Activated CD8-positive, alpha-beta memory T cell treated with anti-CD3 and anti-CD28 coated beads for 4 hours (primary cell): ENCODE measurements around the gene NQO2.
"Not testable (repeated sequence)": the region's sequence is repeated elsewhere in the genome, so short reads cannot be mapped to it uniquely, and the experiment has no call there.

Source experiments
- DNase-seq, 2 donors: peaks; one replicate each; pipeline ENCODE4 v3.0.0-alpha.2; 2020; ENCODE audit warnings: low read depth in 2 of 2

The NQO2 gene

DNA sequence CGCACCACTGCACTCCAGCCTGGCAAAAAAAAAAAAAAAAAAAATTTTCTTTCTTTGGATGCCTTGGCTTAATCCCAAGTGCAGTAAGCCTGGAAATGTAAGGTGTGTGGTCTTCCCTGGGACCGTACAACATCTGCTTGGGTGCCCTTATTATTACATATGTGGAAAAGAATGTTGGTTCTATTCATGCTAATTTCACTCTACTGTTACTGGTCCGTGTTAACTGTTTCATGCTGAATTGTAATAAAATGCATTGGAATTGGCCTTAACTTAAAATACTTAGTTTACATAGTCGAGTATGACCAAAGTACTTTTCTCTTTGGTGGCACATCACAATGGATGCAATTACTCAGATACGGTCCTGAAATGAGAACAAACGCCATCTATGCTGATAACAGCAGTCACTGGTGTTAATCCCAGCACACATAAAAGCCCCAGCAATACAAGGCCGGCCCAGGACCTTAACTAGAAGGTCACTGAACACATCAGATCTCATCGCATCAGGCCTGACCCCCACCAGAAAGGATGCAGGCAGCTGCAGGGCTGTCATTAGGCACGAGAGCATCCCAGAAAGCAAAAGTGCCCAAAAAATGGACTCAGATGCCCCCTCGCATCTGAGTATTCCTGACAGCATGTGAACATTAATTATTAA, 29.5 kb upstream of the NQO2 start:
- DNase-seq, result no peak

DNA sequence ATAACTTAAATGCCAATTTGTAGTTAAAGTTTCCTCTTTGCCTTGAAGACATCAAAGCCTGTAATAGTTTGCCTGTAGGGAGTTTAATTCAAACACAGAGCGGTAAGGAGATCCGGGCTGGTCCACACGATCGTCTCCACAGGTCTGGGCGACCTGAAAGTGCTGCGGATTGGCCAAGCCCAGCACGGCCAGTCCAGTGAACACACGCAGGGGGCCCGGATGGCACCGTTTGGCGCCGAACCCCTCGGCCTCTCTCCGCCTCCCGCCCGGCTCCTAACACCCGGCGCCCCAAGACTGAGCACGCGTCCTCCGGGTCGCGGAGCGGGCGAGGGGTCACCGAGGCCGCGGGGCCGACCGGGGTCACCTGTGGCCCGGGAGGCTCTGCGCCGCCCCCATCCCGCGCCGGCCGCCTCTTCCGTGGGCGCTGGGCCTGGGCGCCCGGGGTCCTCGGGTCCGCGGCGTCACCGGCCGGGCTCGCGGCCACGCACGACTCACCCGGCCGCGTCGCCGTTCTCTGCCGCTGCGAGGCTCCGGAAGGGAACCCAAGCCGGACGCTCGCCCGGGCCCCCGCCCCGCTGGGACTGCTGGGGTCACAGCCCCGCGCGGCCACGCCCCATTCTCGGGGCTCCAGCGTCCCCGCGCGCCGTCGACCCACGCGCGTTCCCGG, 28.8 kb upstream of the NQO2 start:
- no peak for DNase-seq

DNA sequence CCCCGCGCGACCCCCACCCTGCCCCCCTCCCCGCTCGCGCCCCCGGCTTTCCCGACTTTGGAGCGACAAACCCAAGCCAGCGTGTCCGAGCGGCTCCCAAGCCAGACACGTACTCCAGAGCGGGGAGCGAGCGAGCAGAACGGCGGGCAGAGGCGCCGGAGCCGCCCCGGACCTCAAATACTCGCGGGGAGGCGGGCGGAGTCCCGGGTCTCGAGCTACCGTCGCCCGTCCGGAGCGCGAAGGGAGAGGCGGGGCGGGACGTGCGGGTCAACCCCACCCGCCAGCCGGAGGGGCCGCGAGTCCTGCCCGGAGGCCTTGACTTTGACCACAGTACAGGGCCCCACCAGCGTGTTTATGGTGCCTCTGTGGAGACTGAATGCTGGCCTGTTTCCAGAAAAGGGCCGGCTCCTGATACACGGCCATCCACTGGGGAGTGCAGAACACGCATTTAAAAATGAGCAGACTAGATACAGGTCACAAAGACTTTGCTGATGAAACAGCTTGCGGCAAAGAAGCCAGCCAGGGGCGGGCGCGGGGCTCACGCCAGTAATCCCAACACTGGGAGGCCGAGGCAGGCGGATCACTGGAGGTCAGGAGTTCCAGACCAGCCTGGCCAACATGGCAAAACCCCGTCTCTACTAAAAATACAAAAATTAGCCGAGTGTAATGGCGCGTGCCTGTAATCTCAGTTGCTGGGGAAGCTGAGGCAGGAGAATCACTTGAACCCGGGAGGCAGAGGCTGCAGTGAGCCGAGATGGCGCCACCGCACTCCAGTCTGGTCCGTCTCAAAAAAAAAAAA, 28.1 kb upstream of the NQO2 start, which contains the start of gene SERPINB6:
Gene SERPINB6 (minus strand): TSS at position 148 of the 799 bp plus-strand sequence. CDS start 12,235 bp downstream, outside the sequence.
- DNase-seq, result no peak

DNA sequence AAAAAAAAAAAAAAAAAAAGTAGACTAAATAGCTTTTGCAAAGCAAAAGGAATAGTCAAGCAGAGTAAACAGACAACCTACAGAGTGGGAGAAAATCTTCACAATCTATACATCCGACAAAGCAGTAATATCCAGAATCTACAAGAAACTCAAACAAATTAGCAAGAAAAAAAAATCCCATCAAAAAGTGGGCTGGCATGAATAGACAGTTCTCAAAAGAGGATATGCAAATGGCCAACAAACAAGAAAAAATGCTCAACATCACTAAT, 27.5 kb upstream of the NQO2 start:
- DNase-seq, result not testable (repeated sequence)

DNA sequence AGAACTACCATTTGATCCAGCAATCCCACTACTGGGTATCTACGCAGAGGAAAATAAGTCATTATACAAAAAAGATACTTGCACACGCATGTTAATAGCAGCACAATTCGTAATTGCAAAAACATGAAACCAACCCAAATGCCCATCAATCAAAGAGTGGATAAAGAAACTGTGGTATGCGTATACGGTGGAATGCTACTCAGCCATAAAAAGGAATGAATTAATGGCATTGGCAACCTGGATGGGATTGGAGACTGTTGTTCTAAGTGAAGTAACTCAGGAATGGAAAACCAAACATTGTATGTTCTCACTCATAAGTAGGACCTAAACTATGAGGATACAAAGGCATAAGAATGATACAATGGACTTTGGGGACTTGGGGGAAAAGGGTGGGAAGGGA, 27.0 kb upstream of the NQO2 start:
- DNase-seq, result not testable (repeated sequence)

DNA sequence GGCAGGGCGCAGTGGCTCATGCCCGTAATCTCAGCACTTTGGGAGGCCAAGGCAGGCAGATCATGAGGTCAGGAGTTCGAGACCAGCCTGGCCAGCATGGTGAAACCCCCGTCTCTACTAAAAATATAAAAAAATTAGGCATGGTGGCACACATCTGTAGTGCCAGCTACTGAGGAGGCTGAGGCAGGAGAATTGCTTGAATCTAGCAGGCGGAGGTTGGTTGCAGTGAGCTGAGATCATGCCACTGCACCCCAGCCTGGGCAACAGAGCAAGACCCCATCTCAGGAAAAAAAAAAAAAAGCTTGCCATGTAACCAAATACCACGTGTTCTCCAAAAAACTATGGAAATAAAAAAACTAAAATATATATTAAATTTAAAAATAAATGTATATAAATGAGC, 26.5 kb upstream of the NQO2 start:
- not testable (repeated sequence) for DNase-seq

DNA sequence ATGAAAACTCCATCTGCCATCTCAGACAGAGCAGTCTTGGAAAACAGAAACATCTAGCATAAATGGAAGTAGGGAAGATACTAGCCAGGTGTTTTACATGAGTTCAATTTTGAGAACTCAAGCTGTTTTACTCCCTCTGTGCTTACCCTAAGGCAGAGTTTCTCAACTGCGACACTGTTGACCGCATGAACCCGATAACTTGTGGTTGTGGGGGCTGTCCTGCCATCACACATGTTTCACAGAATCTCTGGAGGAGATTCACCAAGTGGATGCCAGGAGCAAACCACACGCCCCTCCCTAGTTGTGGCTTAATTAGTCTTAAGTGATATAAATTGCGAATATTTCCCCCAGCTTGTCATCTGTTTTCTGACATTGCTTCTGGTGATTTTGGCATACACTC, 26.0 kb upstream of the NQO2 start:
- no peak for DNase-seq

DNA sequence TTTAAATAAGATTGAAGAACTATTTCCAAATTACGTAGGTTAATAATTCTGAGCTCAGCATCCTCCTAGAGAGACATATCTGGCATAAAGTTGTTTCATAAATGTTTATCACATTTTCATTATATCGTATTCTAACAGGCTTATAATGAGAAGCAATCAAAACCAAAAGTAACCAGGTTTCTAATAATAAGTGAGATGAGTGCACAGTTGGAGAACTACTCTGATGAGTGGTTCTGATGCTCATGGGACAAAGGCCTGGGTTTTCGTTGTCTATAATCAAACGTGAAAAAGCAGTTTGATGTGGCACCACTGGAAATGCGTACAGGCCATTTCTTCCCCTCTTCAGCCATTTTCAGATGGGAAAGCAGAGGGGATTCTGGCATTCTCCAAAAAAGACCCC, 23.6 kb upstream of the NQO2 start:
- DNase-seq, result no peak

DNA sequence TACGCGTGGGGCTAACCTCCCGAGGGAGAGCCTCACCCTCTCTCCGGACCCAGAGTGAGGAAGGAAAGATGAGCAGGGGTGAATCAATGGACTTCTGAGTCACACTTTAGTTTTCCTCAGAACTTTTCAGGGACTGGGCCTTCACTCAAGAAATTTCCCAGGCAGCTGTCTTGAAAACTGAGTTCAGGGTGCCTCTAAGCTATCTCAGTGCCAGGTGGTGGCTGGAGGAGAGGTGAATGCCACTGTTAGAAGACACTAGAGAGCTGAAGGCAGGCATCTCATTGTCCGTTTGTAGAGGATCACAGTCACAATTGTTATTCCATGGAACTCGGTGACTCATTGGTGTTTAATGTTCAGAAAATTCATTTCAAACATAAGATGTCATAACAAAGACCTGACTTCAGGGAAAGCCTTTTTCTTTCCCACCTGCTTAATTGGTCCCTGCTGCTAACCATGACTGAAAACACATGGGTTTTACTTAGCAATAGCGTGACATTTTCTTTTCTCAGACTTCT, 23.1 kb upstream of the NQO2 start:
- no peak for DNase-seq

DNA sequence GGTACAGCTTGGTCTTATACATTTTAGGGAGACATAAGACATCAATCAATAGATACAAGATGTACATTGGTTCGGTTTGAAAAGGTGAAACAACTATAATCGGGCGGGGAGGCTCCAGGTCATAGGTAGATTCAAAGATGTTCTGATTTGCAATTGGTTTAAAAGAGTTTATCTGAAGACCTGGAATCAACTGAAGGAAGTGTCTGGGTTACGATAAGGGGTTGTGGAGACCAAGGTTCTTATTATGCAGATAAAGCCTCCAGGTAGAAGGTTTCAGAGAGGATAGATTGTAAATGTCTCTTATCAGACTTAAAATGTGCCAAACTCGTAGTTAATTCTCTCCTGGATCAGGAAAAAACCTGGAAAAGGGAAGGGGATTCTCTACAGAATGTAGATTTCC, 22.4 kb upstream of the NQO2 start:
- DNase-seq, result no peak

DNA sequence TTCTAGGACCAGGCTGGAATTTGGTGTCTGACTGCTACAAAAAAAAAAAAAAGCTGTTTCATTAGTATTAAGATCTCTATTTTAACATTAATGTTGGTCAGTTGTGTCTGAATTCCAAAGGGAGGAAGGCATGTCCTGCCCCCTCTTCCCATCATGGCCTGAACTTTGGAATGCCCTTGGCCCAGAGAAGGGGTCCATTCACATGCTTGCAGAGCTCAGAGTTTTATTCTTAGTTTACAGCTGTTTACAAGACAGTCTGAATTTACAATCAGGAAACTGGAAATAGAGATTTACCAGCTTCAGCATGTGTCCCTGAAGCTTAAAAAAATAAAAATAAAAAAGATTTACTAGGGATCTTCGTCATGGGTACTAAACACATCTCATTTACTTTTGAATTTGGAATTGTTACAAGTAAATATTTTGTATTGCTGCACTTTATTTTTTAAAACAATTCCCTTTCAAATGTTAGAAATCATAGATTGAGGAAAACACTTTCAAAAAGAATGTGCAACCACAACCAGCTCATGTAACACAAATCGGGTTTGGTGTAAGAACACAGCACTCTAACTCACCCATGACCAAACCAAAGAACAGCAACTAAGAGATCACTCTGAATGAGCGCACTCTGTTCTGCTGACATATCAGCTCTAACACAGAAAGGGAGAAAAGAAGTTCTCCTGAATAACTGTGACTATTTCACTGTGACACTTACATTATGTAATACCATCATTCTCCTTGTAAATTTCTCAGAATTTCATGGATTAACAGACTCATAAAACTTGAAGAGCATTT, 21.7 kb upstream of the NQO2 start:
- no peak for DNase-seq

DNA sequence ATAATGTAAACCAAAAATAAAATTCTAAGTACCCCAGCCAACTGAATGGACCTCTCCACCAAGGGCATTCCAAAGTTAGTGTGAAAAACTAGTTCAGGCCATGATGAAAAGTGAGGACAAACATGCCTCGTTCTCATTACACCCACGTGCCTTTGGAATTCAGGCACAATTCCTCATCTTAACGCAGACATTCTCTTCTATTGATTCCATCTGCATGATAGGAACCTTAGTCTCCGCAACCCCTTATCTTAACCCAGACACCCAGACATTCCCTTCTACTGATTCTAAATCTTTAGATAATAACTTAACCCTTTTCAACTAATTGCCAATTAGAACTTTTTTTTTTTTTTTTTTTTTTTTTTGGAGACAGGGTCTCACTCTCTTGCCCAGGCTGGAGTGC, 20.8 kb upstream of the NQO2 start:
- DNase-seq, result no peak

DNA sequence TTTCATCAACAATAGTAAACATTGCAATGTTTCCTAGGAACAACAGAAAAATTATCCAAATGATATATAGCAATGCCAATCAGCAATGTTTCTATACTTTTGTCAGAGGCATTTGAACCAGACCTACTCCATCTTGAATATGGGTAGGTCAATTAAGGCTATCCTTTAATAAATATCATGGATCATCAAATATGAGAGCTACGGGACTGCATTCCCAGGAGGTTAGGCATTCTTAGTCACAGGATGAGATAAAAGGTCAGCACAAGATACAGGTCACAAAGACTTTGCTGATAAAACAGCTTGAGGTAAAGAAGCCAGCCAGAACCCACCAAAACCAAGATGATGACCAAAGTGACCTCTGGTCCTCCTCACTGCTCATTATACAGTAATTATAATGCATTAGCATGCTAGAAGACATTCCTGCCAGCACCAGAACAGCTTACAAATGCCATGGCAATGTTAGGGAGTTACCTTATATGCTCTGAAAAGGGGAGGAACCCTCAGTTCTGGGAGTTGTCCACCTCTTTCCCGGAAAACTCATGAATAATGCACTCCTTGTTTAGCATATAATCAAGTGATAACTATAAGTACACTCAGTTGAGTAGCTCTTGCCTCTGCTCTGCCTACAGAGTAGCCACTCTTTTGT, 19.8 kb upstream of the NQO2 start:
- DNase-seq, result no peak

DNA sequence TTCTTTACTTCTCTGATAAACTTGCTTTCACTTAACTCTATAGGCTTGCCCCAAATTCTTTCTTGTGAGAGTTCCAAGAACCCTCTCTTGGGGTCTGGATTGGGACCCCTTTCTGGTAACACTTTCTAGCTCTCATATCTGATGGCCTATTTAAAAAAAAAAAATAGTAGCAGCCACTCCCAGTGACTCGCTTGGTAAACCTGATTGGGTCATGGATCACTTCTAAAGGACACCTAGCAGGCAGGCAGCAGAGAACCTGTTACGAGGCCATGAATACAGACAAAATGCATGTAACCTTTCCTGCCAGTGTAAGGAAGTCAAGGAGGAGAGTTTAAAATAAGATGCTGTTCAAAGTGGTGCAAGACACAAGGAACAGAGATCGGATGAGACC, 19.2 kb upstream of the NQO2 start:
- DNase-seq, result no peak

DNA sequence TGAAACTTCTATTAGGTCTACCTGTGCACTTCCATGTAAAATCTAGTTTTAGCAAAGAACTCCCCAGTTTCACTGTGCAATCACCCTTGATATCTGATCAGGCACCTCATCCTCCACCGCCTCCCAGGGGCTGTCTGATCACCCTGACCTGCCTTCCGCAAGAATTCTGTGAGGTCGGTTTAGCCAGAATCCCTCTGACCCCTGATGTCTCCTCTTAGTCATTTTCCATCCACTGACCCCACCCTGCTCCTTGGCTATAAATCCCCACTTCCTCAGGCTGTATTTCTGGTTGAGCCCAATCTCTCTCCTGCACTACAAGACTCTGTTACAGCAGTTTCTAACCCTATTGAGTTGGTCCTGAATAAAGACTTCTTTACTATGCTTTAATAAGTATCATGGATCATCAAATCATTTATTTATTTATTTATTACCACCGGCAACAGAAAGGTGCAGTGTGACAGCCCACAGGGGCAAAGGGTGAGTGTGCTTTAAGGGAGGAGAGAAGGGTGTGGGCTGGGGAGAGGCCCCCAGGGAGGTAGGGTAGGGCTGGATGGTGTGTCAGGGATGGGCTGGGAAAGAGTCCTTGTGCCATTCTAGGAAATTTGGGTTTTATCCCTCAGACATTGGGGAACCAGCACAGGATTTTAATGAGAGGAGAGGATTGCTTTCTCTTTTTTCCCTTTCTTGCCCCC, 17.1 kb upstream of the NQO2 start:
- DNase-seq, result no peak

DNA sequence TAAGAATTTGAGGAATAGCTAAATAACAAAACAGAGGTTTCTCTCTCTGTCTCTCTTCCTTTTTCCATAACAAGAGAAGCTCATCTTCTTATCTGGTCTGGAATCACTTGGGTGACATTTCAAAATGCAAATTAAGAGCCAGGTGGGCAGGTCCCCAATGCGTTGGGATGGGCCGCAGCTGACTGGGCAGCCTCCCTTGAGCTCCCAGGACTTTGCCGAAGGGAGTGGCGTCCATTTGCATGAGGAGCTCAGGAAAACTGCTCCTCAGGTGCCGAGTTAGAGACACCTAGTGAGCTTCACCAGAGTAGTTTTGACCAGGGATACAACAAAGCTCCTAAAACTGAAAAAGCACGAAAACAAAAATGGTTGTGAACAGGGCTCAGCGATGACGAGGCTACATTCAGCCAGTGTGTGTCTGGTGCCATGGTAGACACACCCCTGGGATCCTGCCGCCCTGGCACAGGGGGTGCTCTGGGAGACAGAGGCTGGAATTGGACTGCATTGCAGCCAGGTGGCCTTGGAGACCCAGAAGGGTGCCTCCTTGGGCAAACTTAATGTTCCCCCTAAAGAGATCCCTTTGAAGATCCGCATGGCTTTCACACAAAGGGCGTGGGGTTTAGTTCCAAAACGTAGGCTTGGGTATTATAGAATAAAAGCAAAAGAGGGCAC, 14.8 kb upstream of the NQO2 start:
- no peak for DNase-seq

DNA sequence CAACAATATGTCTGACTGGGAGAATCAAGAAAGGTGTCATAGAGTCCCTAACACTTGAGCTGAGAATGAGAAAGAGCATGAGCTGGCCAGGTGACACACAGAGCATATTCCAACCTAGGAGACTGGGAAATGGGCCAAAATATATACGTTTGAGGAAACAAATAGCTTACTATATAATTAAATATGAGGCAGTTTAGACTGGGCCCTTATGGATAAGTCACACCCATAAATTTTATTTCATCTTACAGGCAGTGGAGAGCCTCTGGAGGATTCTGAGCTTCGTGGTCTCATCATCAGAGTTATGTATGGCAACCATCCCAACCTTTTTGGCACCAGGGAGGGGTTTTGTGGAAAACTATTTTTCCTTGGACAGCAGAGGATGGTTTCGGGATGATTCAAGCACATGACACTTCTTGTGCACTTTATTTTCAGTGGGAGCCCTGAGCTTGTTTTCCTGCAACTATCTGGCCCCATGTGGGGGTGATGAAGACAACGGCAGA, 12.9 kb upstream of the NQO2 start:
- DNase-seq, result no peak

DNA sequence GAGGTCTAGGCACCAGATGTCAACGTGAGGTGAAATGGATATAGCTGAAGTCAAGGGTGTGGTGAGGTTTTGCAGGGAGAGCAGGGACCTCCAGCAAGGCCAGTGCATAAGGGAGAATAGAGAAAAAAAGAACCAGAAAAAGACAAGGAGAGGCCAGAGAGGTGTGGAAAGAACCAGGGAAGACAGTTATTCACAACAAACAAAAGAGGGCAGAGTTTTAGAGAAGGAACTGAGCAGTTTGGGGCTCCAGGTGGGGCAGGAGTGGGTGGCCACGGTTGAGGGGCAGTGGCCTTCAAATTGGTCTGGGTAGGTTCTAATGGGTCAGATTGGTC, 11.6 kb upstream of the NQO2 start:
- DNase-seq, result no peak

DNA sequence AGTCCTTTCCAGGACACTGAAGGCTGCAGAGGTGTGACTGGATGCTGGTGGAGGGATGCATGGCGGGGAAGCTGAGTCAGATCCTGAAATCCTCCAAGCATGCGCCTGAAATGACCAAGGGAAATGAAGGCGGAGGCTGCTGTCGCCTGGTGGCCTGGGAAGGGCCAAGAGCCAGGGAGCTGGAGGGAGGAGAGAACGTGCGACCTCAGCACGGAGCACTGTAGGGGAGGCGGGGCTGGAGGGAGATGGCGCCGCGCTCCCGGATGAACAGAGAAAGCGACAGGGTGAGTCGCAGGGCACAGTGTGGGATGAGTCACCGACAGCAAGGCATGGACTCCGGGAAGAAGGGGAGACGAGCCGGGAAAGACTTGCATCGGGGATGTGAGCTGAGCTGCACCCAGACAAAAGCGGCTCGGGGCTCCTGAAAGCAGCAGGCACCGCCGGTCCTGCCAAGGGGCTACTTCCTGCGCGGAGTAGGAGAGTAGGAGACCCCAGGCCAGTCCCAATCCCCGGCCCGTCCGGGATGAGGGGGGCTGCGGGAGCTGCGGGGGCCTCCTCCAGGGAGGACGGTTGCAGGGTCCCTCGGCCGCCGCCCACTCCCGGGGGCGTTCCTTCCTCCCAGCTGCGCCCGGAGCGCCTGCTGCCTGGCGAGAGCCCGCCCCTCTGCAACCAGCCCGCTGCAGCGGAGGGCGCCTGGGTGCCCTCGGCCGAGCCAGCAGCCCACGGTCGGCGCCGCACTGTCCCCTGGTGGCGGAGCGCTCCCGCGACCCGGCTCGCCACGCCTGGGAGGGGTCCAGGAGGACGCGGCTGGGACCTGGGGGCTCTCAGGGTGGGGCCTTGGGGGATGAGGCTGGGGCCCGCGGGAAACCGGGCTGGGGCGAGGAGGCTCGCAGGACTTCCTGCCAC, 11.0 kb upstream of the NQO2 start:
- DNase-seq, result peak in 1 of 2 donors; percentile 48
